ENCODE measurements around the gene POU6F2. TPM values are rescaled to one million over a fixed set of nuclear protein-coding genes. Genes with fewer than 3 reads are reported as not detected.

Gene POU6F2
- total and polyA plus RNA-seq, 5 donors, result 0.81 to 3.4 (median 2.9) TPM

DNA sequence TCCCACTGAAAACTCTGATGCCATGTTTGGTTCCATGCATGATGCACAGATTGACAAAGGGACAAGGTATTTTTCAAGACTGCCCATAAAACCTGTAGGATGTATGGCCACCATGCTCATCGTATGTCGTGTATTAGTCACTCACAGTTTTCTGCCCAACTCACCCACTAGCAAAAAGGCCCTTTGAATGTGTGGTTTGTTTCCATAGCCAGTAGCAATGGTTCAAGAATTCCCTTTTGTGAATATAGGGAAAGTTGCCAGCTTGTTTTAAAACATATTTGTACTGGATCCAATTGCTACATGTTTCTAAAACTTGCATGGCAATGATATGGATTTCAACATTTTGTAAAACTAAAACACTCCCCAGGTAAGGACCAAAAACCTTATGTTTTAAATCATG is 307.5 kb downstream of the POU6F2 start:
- Histone ChIP-seq H3K4me3 (ENCODE audit: low read length) (no peak overlapping the region), H3K27ac (ENCODE audit: low read length) (no peak overlapping the region), H3K27me3 (ENCODE audit: control insufficient read depth, insufficient read depth) (no peaks in the 10 kb centered on the region), H3K4me1 (ENCODE audit: control insufficient read depth, insufficient read depth, low read length) (no peaks in the 10 kb centered on the region), H3K9me3 (ENCODE audit: control insufficient read depth, low read length) (no peaks in the 10 kb centered on the region)
- DNase-seq (no peak), ATAC-seq (no peak)
- WGBS, result 55% methylated on average over 2 of the region's 2 CpGs
- intact Hi-C loops (cut with DNase I), result no loop called here

DNA sequence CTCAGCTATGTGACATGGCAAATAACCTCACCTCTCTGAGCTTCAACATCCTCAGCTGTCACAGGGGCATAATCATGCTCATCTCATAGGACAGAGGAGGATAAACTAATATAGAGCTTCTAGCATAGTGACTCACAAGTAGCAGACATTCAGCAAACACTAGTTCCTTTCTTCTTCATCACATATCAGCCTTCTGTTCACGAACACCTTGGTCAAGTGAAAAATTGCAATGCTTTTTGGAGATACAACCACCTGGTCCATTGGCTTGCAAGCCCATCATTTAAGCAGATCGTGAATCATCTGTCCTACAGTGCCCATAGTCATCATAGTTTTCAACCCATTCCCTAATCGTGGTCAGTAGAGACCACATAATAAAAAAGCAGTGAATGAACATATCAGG is 310.6 kb downstream of the POU6F2 start:
- Histone ChIP-seq H3K4me3 (ENCODE audit: low read length) (no peak overlapping the region), H3K27ac (ENCODE audit: low read length) (no peak overlapping the region), H3K4me1 (ENCODE audit: control insufficient read depth, insufficient read depth, low read length) (no peaks in the 10 kb centered on the region), H3K27me3 (ENCODE audit: control insufficient read depth, insufficient read depth) (no peaks in the 10 kb centered on the region), H3K9me3 (ENCODE audit: control insufficient read depth, low read length) (no peaks in the 10 kb centered on the region)
- 74% methylated on average over 3 of the region's 3 CpGs for WGBS
- ATAC-seq (no peak), DNase-seq (no peak)
- intact Hi-C loops (cut with DNase I), result no loop called here

DNA sequence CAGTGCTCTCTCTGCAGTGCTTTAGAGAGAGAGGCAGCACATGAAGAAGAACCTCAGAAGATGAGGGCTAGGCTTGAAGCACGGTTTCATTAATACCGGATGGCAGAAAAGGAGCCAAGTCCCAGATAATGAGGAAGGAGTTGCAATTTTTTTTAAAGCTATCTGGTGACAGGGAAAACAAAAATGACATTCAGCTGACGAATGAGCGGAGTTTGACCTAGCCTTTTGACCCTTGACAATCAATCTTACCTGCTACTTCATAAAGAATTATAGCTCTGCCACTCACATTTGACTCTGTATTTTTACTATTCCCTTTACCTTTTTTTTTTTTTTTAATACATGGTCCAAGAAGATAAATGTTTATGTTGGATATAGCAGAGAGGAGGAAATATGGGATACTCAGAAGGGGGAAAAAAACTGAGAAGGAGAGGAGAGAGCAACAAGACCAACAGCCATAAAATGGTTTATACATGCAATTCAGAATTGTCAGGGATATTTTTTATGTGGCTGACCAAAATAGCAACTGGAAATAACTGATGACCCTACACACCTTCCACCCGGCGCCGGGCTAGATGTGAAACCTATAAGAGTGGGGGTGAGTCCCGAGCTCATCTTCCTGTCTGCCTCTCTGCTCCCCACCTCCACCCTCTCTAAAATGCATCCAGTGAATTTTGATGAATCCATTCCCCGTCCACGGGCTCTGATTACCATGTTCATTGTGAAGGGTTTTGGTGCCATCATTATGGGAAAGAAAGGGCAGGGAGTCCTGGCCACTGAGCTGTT is 314.1 kb downstream of the POU6F2 start:
- Histone ChIP-seq H3K4me3 (ENCODE audit: low read length) (no peak overlapping the region), H3K27me3 (ENCODE audit: control insufficient read depth, insufficient read depth) (no peaks in the 10 kb centered on the region)
- 48% methylated on average over 10 of the region's 10 CpGs for WGBS

DNA sequence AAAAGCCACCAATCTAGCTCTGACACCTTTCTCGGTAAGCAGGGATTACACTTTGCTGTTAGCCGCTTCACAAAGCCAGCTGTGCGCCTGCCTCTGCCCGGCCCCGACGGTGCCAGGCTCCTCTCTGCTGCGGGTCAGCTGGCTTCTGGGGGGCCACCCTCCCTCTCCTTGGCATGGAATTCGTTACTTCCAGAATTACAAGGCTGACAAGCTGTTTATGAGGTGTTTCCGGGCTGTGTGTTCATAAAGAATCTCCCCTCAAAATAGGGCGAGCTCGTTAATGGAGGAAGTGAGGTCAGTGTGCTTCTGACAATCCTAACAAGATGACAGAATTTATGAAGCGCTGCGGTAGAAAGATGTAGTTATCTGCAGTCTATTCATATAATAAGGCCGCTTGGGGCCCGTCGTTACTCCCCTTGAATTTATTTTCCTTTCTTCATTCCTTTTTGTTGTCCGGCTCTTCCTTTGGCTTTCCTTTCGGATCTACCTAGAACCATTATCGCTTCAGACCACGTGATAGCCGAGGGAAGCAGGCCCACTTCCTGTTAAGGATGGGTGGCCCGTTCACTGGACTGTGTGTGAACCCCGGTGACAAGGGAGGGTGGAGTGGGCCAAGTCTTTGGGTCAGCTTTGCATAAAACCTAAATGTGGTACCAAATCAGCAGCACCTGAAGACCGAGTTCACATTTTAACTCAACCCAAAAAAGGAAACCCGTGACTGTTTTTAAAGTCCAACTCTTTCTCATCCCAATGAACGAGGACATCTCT is 315.5 kb downstream of the POU6F2 start:
- no peak for DNase-seq
- H3K9me3 ChIP-seq (ENCODE audit: control insufficient read depth, low read length), result no peaks in the 10 kb centered on the region
- intact Hi-C loops (cut with DNase I), result no loop called here
- 74% methylated on average over 26 of the region's 26 CpGs for WGBS
- H3K4me1 ChIP-seq (ENCODE audit: control insufficient read depth, insufficient read depth, low read length), result no peaks in the 10 kb centered on the region
- H3K27me3 ChIP-seq (ENCODE audit: control insufficient read depth, insufficient read depth), result no peaks in the 10 kb centered on the region
- H3K27ac ChIP-seq (ENCODE audit: low read length), result no peak overlapping the region
- H3K4me3 ChIP-seq (ENCODE audit: low read length), result no peak overlapping the region
- ATAC-seq, result no peak

More for the DNA sequence above, 314.1 kb downstream of the POU6F2 start:
- no peak for DNase-seq
- no peaks in the 10 kb centered on the region for H3K9me3 ChIP-seq (ENCODE audit: control insufficient read depth, low read length)
- H3K27ac ChIP-seq (ENCODE audit: low read length), result no peak overlapping the region
- ATAC-seq, result no peak
- intact Hi-C loops (cut with DNase I), result no loop called here
- no peaks in the 10 kb centered on the region for H3K4me1 ChIP-seq (ENCODE audit: control insufficient read depth, insufficient read depth, low read length)

DNA sequence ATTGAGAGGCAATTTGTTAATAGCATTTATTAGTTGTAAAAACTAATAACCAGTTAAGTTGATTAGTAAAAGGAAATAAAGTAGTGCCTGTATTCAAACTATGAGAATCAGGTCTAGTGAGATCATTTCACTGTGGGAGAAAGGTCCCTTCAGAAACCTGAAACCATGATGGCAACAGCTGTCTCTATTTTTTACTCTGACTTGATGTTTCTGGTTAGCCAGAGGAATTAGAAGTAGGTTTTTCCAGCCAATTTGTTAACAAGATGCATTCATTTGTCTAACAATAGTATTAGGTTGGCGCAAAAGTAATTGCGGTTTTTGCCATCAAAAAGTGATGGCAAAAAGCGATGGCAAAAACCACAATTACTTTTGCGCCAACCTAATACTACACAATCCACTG is 316.3 kb downstream of the POU6F2 start:
- Histone ChIP-seq H3K4me1 (ENCODE audit: control insufficient read depth, insufficient read depth, low read length) (no peaks in the 10 kb centered on the region), H3K27me3 (ENCODE audit: control insufficient read depth, insufficient read depth) (no peaks in the 10 kb centered on the region), H3K9me3 (ENCODE audit: control insufficient read depth, low read length) (no peaks in the 10 kb centered on the region), H3K4me3 (ENCODE audit: low read length) (no peak overlapping the region), H3K27ac (ENCODE audit: low read length) (no peak overlapping the region)
- DNase-seq (no peak), ATAC-seq (no peak)
- 98% methylated on average over 4 of the region's 4 CpGs for whole genome bisulfite sequencing
- intact Hi-C loops (cut with DNase I), result no loop called here

DNA sequence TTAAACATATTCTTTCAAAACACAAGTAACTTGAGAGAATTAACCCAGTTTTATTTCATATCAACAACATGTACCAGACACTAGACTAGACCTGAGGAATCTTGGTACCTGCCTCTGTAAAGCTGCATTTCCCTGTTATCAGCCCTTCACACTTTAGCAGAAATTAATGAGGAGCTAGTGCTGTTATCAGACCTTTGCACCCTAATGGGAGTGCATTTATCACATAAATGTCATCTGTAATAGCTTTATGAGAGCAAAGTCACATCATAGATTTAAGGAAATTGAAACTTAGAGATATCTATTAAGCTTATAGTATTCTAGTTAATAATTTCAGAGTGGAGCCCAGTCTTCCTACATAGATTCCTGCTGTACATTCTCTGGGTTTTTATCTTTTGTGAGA is 318.1 kb downstream of the POU6F2 start:
- no peak overlapping the region for H3K4me3 ChIP-seq (ENCODE audit: low read length)
- ATAC-seq, result no peak
- H3K27me3 ChIP-seq (ENCODE audit: control insufficient read depth, insufficient read depth), result no peaks in the 10 kb centered on the region
- H3K27ac ChIP-seq (ENCODE audit: low read length), result no peak overlapping the region
- intact Hi-C loops (cut with DNase I), result no loop called here
- no peaks in the 10 kb centered on the region for H3K9me3 ChIP-seq (ENCODE audit: control insufficient read depth, low read length)
- DNase-seq, result no peak
- peaks cover 4% of the 10 kb centered on the region for H3K4me1 ChIP-seq (ENCODE audit: control insufficient read depth, insufficient read depth, low read length)

DNA sequence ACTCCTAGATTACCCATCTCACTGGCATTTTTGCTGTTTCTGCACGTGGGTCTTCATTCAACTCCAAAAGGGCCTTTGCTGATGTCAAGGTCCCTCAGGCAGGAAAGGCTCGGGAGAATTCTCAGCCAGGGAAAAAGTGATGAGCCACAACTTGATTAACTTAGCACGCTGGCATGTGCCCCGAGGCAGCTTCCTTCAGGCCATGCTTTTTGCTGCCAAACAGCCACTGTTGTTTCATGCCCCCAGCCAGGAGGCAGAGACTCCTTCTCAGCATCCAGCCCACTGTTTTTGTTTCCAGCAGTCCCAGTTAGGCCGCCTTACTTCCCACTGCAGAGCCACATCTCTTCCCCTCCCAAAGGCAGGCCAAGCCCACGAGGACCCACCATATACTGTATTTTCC is 322.0 kb downstream of the POU6F2 start:
- DNase-seq, result peak in 1 of 3 donors; percentile 48
- WGBS, result 49% methylated on average over 6 of the region's 6 CpGs
- ATAC-seq, result peak; percentile 62 to 68
- Histone ChIP-seq H3K27me3 (ENCODE audit: control insufficient read depth, insufficient read depth) (no peaks in the 10 kb centered on the region), H3K27ac (ENCODE audit: low read length) (peak overlapping the region; percentile 73), H3K4me3 (ENCODE audit: low read length) (no peak overlapping the region), H3K4me1 (ENCODE audit: control insufficient read depth, insufficient read depth, low read length) (peaks cover 4% of the 10 kb centered on the region), H3K9me3 (ENCODE audit: control insufficient read depth, low read length) (no peaks in the 10 kb centered on the region)
- intact Hi-C loops (cut with DNase I), result no loop called here

DNA sequence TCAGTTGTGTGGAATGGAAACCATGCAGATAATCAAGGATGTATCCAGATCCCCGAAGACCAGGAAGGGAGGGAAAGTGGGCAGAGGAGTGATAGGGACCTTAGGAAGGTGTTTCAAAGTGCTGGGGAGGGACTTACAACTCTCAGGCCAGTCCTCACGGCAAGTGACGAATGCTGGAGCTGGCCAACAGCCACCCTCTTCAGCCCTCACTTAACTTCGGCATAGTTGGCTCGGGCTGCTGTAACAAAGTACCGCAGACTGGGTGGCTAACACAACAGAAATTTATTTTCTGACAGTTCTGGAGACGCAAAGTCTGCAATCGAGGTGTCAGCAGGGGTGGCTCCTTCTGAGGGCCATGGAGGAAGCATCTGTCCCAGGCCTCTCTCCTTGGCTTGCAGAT is 322.6 kb downstream of the POU6F2 start:
- peak; percentile 85 to 90 for ATAC-seq

DNA sequence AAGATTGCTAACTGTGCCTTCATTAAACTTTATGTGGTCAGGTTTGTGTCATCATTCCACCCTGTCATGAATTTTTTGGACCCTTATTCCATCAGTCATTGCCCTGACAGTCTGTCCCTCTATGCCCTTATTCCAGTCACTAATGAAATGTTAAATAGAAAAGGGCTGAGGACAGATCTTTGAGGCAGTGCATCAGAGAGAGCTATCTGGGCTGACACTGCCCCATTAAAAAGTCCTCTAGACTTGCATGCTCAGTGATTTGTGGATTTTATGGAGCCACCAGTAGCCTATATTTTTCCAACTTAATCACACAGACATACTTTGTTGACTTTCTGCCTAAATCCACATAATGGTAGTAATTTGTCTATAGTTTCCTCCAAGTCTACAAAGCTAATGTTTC is 323.8 kb downstream of the POU6F2 start:
- Histone ChIP-seq H3K27me3 (ENCODE audit: control insufficient read depth, insufficient read depth) (no peaks in the 10 kb centered on the region), H3K27ac (ENCODE audit: low read length) (no peak overlapping the region), H3K9me3 (ENCODE audit: control insufficient read depth, low read length) (no peaks in the 10 kb centered on the region), H3K4me1 (ENCODE audit: control insufficient read depth, insufficient read depth, low read length) (peaks cover 4% of the 10 kb centered on the region), H3K4me3 (ENCODE audit: low read length) (no peak overlapping the region)
- DNase-seq (no peak), ATAC-seq (no peak)
- intact Hi-C loops (cut with DNase I), result no loop called here

More for the DNA sequence above, 322.6 kb downstream of the POU6F2 start:
- DNase-seq, result peak; percentile 33 to 68 (median 65)
- intact Hi-C loops (cut with DNase I), result no loop called here
- no peaks in the 10 kb centered on the region for H3K27me3 ChIP-seq (ENCODE audit: control insufficient read depth, insufficient read depth)
- H3K27ac ChIP-seq (ENCODE audit: low read length), result peak overlapping the region; percentile 42
- H3K4me1 ChIP-seq (ENCODE audit: control insufficient read depth, insufficient read depth, low read length), result peaks cover 4% of the 10 kb centered on the region
- H3K4me3 ChIP-seq (ENCODE audit: low read length), result no peak overlapping the region
- WGBS, result 33% methylated on average over 8 of the region's 8 CpGs
- H3K9me3 ChIP-seq (ENCODE audit: control insufficient read depth, low read length), result no peaks in the 10 kb centered on the region

DNA sequence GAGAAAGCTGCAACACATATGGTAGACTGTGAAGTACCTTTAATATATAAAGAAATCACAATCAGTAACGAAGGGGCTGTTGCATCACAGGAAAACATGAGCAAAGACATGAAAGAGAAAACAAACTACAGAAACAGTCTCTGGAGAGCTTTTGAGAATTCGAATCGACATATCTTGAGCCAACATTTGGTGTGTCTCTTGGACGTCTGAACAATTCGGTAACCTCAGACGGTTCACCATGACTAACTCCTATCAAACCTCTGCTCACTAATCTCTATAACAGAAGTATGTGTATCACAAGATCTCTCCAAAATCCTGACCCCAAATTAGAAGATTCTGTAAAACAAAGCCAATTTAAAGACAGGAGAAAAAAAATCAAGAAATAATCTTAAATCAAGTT is 326.5 kb downstream of the POU6F2 start:
- Histone ChIP-seq H3K27ac (ENCODE audit: low read length) (no peak overlapping the region), H3K9me3 (ENCODE audit: control insufficient read depth, low read length) (no peaks in the 10 kb centered on the region), H3K4me3 (ENCODE audit: low read length) (no peak overlapping the region), H3K27me3 (ENCODE audit: control insufficient read depth, insufficient read depth) (no peaks in the 10 kb centered on the region), H3K4me1 (ENCODE audit: control insufficient read depth, insufficient read depth, low read length) (peaks cover 4% of the 10 kb centered on the region)
- 76% methylated on average over 6 of the region's 6 CpGs for WGBS
- intact Hi-C loops (cut with DNase I), result no loop called here
- DNase-seq, result no peak
- ATAC-seq, result no peak

DNA sequence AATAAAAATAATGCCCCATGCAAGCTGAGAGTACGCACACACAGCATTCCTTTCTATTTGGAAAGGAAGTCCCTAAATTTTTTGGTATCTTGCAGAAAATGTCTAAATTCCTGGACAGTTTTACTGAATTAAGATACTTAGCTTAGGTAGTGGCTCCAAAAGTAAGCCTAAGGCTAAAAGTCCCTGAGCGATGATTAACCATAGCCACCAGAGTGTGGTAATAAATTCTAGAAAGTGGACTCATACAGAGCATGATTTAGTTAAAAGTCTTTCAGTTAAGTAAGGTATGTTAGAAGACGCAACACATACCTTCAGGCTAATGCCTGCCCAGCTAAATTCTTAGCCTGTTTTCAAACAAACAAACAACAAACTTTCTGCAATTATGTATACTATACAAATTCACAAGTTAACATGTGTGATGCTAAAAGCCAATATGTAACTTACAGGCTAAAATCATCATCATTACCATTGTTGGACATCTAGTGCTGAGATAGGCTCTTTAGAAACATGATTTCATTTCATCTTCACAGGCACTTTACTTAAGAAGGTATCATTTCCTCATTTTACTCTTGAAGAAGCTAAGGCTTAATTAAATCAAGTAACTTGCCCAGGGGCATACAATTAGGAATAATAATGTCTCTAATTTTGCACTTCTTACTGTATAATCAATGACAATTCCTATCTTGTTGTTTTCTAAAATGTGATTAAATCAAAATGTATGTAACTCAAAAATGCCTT is 327.1 kb downstream of the POU6F2 start:
- WGBS, result 87% methylated on average over 3 of the region's 3 CpGs
- DNase-seq (no peak), ATAC-seq (no peak)
- intact Hi-C loops (cut with DNase I), result no loop called here
- Histone ChIP-seq H3K27ac (ENCODE audit: low read length) (no peak overlapping the region), H3K4me3 (ENCODE audit: low read length) (no peak overlapping the region), H3K4me1 (ENCODE audit: control insufficient read depth, insufficient read depth, low read length) (peaks cover 3% of the 10 kb centered on the region), H3K9me3 (ENCODE audit: control insufficient read depth, low read length) (no peaks in the 10 kb centered on the region), H3K27me3 (ENCODE audit: control insufficient read depth, insufficient read depth) (no peaks in the 10 kb centered on the region)

Data from right cardiac atrium (tissue), 5 donors.